Measurements from ENCODE around the gene LOXL4.

The LOXL4 gene

GRCh38 chr10:98309366-98310355 is 41.7 kb upstream of the LOXL4 start:
- no peaks in the 10 kb centered on the region for H3K36me3 ChIP-seq (replicated peaks; ENCODE audit: low read depth, low read length)
- peak overlapping the region; percentile 42 for H3K4me2 ChIP-seq (ENCODE audit: low read length)
- no peak overlapping the region for H3K9ac ChIP-seq (ENCODE audit: low read length)

GRCh38 chr10:98308669-98309365 is 40.8 kb upstream of the LOXL4 start:
- no peak for TF ChIP-seq EZH2phosphoT487 (IDR thresholded peaks at IDR 0.05; ENCODE audit: low read depth)
- no peak for TF ChIP-seq CTCF (IDR thresholded peaks at IDR 0.05; ENCODE audit: low read depth, low read length)
- Histone ChIP-seq H3K79me2 (ENCODE audit: low read length) (no peaks in the 10 kb centered on the region), H3K4me1 (ENCODE audit: low read length) (no peaks in the 10 kb centered on the region), H3K36me3 (replicated peaks; ENCODE audit: low read depth, low read length) (no peaks in the 10 kb centered on the region), H3K4me2 (ENCODE audit: low read length) (peak overlapping the region; percentile 42), H3K9me3 (ENCODE audit: insufficient read depth, low read length) (no peaks in the 10 kb centered on the region), H4K20me1 (ENCODE audit: insufficient read depth, low read length) (no peaks in the 10 kb centered on the region), H3K27me3 (ENCODE audit: low read depth, low read length) (0 out of 2 replicates have a peak, but pooled peaks cover 5% of the 10 kb centered on the region), H2AFZ (ENCODE audit: low read depth, low read length) (no peak overlapping the region), H3K27ac (ENCODE audit: low read length) (no peak overlapping the region), H3K4me3 (ENCODE audit: low read length) (peak overlapping the region; percentile 62), H3K9ac (ENCODE audit: low read length) (no peak overlapping the region)

More at GRCh38 chr10:98309366-98310355, 41.7 kb upstream of the LOXL4 start:
- TF ChIP-seq CTCF (IDR thresholded peaks at IDR 0.05; ENCODE audit: low read depth, low read length) (peak; percentile 42), EZH2phosphoT487 (IDR thresholded peaks at IDR 0.05; ENCODE audit: low read depth) (no peak)
- Histone ChIP-seq H4K20me1 (ENCODE audit: insufficient read depth, low read length) (no peaks in the 10 kb centered on the region), H3K79me2 (ENCODE audit: low read length) (no peaks in the 10 kb centered on the region), H3K4me1 (ENCODE audit: low read length) (no peaks in the 10 kb centered on the region), H2AFZ (ENCODE audit: low read depth, low read length) (no peak overlapping the region), H3K4me3 (ENCODE audit: low read length) (peak overlapping the region; percentile 62), H3K27me3 (ENCODE audit: low read depth, low read length) (0 out of 2 replicates have a peak, but pooled peaks cover 4% of the 10 kb centered on the region), H3K27ac (ENCODE audit: low read length) (no peak overlapping the region), H3K9me3 (ENCODE audit: insufficient read depth, low read length) (no peaks in the 10 kb centered on the region)

- Histone ChIP-seq H3K79me2 (ENCODE audit: low read length) (no peaks in the 10 kb centered on the region), H3K9me3 (ENCODE audit: insufficient read depth, low read length) (no peaks in the 10 kb centered on the region), H3K4me3 (ENCODE audit: low read length) (no peak overlapping the region), H2AFZ (ENCODE audit: low read depth, low read length) (no peak overlapping the region), H3K9ac (ENCODE audit: low read length) (no peak overlapping the region), H3K4me2 (ENCODE audit: low read length) (no peak overlapping the region), H3K27ac (ENCODE audit: low read length) (no peak overlapping the region), H3K36me3 (replicated peaks; ENCODE audit: low read depth, low read length) (no peaks in the 10 kb centered on the region), H3K27me3 (ENCODE audit: low read depth, low read length) (0 out of 2 replicates have a peak, but pooled peaks cover 5% of the 10 kb centered on the region), H3K4me1 (ENCODE audit: low read length) (no peaks in the 10 kb centered on the region), H4K20me1 (ENCODE audit: insufficient read depth, low read length) (no peaks in the 10 kb centered on the region)
- TF ChIP-seq CTCF (IDR thresholded peaks at IDR 0.05; ENCODE audit: low read depth, low read length) (no peak), EZH2phosphoT487 (IDR thresholded peaks at IDR 0.05; ENCODE audit: low read depth) (no peak)
Measured at GRCh38 chr10:98307916-98308541, 40.0 kb upstream of the LOXL4 start.

Measured in OCI-LY3 (cell line).